GM12875 (cell line): Measurements from ENCODE around the gene HECW1.

Experiments
- H3K4me3 ChIP-seq: one replicate; pipeline ENCODE4 v1.5.1; 2011; ENCODE audit warnings: low read depth, low read length, control low read depth
- CTCF ChIP-seq: IDR thresholded peaks from 2 replicates; pipeline ENCODE4 v1.5.1; 2011; ENCODE audit warnings: low read depth, mild to moderate bottlenecking, control low read depth, inconsistent platforms, low read length, moderate library complexity, borderline replicate concordance; ENCODE audit not compliant: insufficient read depth

Gene HECW1

GRCh38 chr7:43465581-43466554, 353.4 kb downstream of the HECW1 start:
- no peak overlapping the region for H3K4me3 ChIP-seq
- TF ChIP-seq CTCF = no peak

- H3K4me3 ChIP-seq = no peak overlapping the region
- no peak for TF ChIP-seq CTCF
Measured at GRCh38 chr7:43467406-43467805, 355.0 kb downstream of the HECW1 start.

GRCh38 chr7:43467846-43468245, 355.4 kb downstream of the HECW1 start:
- no peak overlapping the region for H3K4me3 ChIP-seq
- no peak for TF ChIP-seq CTCF

GRCh38 chr7:43469051-43469450, 356.6 kb downstream of the HECW1 start:
- no peak for TF ChIP-seq CTCF
- no peak overlapping the region for H3K4me3 ChIP-seq

- H3K4me3 ChIP-seq = no peak overlapping the region
- TF ChIP-seq CTCF = no peak
Measured at GRCh38 chr7:43470110-43470509, 357.7 kb downstream of the HECW1 start.

- H3K4me3 ChIP-seq = no peak overlapping the region
- no peak for TF ChIP-seq CTCF
Measured at GRCh38 chr7:43475983-43476382, 363.5 kb downstream of the HECW1 start.

GRCh38 chr7:43476896-43477295, 364.4 kb downstream of the HECW1 start:
- no peak for TF ChIP-seq CTCF
- H3K4me3 ChIP-seq = no peak overlapping the region
